K562 (cell line): ENCODE data around the gene LRRC25. TPM values are rescaled to one million over a fixed set of nuclear protein-coding genes. Genes with fewer than 3 reads are reported as not detected.

Experiments used
- HDAC2 ChIP-seq: fragments of 450-650 bp; IDR thresholded peaks from 2 replicates; pipeline ENCODE4 v1.6.1; 2016; ENCODE audit warnings: mild to moderate bottlenecking
- MCM7 ChIP-seq, 2 experiments: fragments of 450-650 bp; IDR thresholded peaks; 2 replicates each; pipeline ENCODE4 v1.6.1; 2016 to 2018
- MTA3 ChIP-seq: fragments of 450-650 bp; formaldehyde crosslinking; IDR thresholded peaks from 2 replicates; pipeline ENCODE4 v1.6.1; 2017; ENCODE audit warnings: mild to moderate bottlenecking, borderline replicate concordance
- NCOR1 ChIP-seq: fragments of 450-650 bp; IDR thresholded peaks from 2 replicates; pipeline ENCODE4 v1.6.1; 2016; ENCODE audit warnings: mild to moderate bottlenecking, moderate library complexity
- NONO ChIP-seq, 2 experiments: fragments of 200-400 bp in 1 of 2; fragments of 450-650 bp in 1 of 2; formaldehyde crosslinking in 1 of 2; IDR thresholded peaks; 2 replicates each; pipeline ENCODE4 v1.6.1; 2017; ENCODE audit warnings: low read depth in 2 of 2, mild to moderate bottlenecking in 2 of 2, moderate library complexity in 2 of 2, low read length in 1 of 2
- ZNF644 ChIP-seq: fragments of 200-800 bp; sonication (Bioruptor generic); IDR thresholded peaks from 2 replicates; pipeline ENCODE4 v1.6.1; 2016; ENCODE audit warnings: low read depth, missing genetic modification characterization, missing compliant biosample characterization
- ZNF699 ChIP-seq: fragments of 250-450 bp; sonication (Bioruptor Pico); IDR thresholded peaks from 2 replicates; pipeline ENCODE4 v1.8.0; 2021; ENCODE audit warnings: mild to moderate bottlenecking, moderate library complexity; ENCODE audit not compliant: insufficient replicate concordance
- ZNF76 ChIP-seq: fragments of 250-450 bp; sonication (Bioruptor Pico); IDR thresholded peaks from 2 replicates; pipeline ENCODE4 v1.4.0; 2020; ENCODE audit warnings: mild to moderate bottlenecking, moderate library complexity, borderline replicate concordance
- polyA plus RNA-seq, 8 experiments: library from polyadenylated mRNA; depleted of rRNA in 4 of 8; stranded (reverse) in 5 of 8; unstranded in 3 of 8; fragments of >200 nt; fragmentation: Nextera tagmentation in 2 of 8; fragmentation: Illumina TruSeq in 1 of 8; extraction: Ambion mirVana in 2 of 8; extraction: Trizol in 1 of 8; gene quantifications; 2 replicates each; pipeline versions ENCODE4 v1.2.1 to v1.2.3, GENCODE V29; 2011 to 2014; ENCODE audit warnings: inconsistent platforms in 1 of 8, missing spikeins in 1 of 8
- total RNA-seq, 7 experiments: library from RNA; depleted of rRNA in 6 of 7; stranded (reverse); fragments of >200 nt in 6 of 7; fragmentation: Illumina TruSeq in 2 of 7; extraction: Trizol in 2 of 7; gene quantifications; 2 replicates each; pipeline versions ENCODE4 v1.2.1 to v1.2.3, GENCODE V29; 2011 to 2021; ENCODE audit warnings: low replicate concordance in 1 of 7
- TF ChIP-seq, protein P1 (sequence below): fragments of 450-650 bp; IDR thresholded peaks from 2 replicates; pipeline ENCODE4 v1.6.1; 2016; ENCODE audit warnings: mild to moderate bottlenecking, moderate library complexity
- TF ChIP-seq, protein P2 (sequence below): sonication (generic); formaldehyde crosslinking; IDR thresholded peaks from 2 replicates; pipeline ENCODE4 v1.8.1; 2023; ENCODE audit warnings: missing genetic modification reagents, mild to moderate bottlenecking, borderline replicate concordance

Gene LRRC25
- total and polyA plus RNA-seq, 9 of the 15 experiments (the other 6 are each of a cell fraction or from before 2014, with no cell fraction given) = 0.07 to 0.36 (median 0.10) TPM; not detected in 3

DNA sequence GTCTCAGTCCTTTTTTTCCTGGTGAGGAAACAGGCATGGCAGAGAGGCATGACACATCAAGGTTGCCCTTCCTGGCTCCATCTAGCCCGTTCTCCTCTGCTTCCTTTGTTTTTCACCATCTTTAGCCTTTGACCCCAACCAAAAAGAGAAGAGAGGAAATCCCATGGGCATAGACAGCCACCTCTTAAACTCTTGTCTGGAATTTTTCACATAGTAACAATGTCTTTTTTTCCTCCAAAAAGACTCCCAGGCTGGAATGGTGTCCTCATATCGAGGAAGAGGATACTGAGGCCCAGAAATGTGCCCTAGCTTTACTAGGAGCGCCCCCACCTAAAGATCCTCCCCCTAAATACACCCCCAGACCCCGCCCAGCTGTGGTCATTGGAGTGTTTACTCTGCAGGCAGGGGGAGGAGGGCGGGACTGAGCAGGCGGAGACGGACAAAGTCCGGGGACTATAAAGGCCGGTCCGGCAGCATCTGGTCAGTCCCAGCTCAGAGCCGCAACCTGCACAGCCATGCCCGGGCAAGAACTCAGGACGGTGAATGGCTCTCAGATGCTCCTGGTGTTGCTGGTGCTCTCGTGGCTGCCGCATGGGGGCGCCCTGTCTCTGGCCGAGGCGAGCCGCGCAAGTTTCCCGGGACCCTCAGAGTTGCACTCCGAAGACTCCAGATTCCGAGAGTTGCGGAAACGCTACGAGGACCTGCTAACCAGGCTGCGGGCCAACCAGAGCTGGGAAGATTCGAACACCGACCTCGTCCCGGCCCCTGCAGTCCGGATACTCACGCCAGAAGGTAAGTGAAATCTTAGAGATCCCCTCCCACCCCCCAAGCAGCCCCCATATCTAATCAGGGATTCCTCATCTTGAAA lies 11.5 kb downstream of the LRRC25 start, which contains the start of gene GDF15 (continued):
- TF ChIP-seq, protein P1, sequence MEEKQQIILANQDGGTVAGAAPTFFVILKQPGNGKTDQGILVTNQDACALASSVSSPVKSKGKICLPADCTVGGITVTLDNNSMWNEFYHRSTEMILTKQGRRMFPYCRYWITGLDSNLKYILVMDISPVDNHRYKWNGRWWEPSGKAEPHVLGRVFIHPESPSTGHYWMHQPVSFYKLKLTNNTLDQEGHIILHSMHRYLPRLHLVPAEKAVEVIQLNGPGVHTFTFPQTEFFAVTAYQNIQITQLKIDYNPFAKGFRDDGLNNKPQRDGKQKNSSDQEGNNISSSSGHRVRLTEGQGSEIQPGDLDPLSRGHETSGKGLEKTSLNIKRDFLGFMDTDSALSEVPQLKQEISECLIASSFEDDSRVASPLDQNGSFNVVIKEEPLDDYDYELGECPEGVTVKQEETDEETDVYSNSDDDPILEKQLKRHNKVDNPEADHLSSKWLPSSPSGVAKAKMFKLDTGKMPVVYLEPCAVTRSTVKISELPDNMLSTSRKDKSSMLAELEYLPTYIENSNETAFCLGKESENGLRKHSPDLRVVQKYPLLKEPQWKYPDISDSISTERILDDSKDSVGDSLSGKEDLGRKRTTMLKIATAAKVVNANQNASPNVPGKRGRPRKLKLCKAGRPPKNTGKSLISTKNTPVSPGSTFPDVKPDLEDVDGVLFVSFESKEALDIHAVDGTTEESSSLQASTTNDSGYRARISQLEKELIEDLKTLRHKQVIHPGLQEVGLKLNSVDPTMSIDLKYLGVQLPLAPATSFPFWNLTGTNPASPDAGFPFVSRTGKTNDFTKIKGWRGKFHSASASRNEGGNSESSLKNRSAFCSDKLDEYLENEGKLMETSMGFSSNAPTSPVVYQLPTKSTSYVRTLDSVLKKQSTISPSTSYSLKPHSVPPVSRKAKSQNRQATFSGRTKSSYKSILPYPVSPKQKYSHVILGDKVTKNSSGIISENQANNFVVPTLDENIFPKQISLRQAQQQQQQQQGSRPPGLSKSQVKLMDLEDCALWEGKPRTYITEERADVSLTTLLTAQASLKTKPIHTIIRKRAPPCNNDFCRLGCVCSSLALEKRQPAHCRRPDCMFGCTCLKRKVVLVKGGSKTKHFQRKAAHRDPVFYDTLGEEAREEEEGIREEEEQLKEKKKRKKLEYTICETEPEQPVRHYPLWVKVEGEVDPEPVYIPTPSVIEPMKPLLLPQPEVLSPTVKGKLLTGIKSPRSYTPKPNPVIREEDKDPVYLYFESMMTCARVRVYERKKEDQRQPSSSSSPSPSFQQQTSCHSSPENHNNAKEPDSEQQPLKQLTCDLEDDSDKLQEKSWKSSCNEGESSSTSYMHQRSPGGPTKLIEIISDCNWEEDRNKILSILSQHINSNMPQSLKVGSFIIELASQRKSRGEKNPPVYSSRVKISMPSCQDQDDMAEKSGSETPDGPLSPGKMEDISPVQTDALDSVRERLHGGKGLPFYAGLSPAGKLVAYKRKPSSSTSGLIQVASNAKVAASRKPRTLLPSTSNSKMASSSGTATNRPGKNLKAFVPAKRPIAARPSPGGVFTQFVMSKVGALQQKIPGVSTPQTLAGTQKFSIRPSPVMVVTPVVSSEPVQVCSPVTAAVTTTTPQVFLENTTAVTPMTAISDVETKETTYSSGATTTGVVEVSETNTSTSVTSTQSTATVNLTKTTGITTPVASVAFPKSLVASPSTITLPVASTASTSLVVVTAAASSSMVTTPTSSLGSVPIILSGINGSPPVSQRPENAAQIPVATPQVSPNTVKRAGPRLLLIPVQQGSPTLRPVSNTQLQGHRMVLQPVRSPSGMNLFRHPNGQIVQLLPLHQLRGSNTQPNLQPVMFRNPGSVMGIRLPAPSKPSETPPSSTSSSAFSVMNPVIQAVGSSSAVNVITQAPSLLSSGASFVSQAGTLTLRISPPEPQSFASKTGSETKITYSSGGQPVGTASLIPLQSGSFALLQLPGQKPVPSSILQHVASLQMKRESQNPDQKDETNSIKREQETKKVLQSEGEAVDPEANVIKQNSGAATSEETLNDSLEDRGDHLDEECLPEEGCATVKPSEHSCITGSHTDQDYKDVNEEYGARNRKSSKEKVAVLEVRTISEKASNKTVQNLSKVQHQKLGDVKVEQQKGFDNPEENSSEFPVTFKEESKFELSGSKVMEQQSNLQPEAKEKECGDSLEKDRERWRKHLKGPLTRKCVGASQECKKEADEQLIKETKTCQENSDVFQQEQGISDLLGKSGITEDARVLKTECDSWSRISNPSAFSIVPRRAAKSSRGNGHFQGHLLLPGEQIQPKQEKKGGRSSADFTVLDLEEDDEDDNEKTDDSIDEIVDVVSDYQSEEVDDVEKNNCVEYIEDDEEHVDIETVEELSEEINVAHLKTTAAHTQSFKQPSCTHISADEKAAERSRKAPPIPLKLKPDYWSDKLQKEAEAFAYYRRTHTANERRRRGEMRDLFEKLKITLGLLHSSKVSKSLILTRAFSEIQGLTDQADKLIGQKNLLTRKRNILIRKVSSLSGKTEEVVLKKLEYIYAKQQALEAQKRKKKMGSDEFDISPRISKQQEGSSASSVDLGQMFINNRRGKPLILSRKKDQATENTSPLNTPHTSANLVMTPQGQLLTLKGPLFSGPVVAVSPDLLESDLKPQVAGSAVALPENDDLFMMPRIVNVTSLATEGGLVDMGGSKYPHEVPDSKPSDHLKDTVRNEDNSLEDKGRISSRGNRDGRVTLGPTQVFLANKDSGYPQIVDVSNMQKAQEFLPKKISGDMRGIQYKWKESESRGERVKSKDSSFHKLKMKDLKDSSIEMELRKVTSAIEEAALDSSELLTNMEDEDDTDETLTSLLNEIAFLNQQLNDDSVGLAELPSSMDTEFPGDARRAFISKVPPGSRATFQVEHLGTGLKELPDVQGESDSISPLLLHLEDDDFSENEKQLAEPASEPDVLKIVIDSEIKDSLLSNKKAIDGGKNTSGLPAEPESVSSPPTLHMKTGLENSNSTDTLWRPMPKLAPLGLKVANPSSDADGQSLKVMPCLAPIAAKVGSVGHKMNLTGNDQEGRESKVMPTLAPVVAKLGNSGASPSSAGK = peak; percentile 25; the same call in 1 of the 2 replicates
- no peak for TF ChIP-seq MCM7 (IDR thresholded peaks at IDR 0.05)
- no peak for TF ChIP-seq ZNF699 (CRISPR knock-in tag)
- TF ChIP-seq NONO (IDR thresholded peaks at IDR 0.05; ENCODE audit: low read depth in 2 of 2, low read length in 1 of 2) = peak; percentile 91 to 98
- TF ChIP-seq ZNF644 (tag) = no peak
- TF ChIP-seq NCOR1 = peak; percentile 80
- TF ChIP-seq MTA3 = peak; percentile 98
- no peak; the same call in 1 of the 2 replicates for TF ChIP-seq HDAC2
- TF ChIP-seq, protein P2, sequence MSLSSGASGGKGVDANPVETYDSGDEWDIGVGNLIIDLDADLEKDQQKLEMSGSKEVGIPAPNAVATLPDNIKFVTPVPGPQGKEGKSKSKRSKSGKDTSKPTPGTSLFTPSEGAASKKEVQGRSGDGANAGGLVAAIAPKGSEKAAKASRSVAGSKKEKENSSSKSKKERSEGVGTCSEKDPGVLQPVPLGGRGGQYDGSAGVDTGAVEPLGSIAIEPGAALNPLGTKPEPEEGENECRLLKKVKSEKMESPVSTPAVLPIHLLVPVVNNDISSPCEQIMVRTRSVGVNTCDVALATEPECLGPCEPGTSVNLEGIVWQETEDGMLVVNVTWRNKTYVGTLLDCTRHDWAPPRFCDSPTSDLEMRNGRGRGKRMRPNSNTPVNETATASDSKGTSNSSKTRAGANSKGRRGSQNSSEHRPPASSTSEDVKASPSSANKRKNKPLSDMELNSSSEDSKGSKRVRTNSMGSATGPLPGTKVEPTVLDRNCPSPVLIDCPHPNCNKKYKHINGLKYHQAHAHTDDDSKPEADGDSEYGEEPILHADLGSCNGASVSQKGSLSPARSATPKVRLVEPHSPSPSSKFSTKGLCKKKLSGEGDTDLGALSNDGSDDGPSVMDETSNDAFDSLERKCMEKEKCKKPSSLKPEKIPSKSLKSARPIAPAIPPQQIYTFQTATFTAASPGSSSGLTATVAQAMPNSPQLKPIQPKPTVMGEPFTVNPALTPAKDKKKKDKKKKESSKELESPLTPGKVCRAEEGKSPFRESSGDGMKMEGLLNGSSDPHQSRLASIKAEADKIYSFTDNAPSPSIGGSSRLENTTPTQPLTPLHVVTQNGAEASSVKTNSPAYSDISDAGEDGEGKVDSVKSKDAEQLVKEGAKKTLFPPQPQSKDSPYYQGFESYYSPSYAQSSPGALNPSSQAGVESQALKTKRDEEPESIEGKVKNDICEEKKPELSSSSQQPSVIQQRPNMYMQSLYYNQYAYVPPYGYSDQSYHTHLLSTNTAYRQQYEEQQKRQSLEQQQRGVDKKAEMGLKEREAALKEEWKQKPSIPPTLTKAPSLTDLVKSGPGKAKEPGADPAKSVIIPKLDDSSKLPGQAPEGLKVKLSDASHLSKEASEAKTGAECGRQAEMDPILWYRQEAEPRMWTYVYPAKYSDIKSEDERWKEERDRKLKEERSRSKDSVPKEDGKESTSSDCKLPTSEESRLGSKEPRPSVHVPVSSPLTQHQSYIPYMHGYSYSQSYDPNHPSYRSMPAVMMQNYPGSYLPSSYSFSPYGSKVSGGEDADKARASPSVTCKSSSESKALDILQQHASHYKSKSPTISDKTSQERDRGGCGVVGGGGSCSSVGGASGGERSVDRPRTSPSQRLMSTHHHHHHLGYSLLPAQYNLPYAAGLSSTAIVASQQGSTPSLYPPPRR (CRISPR knock-in tag) = peak; percentile 86; the same call in 1 of the 2 replicates
- TF ChIP-seq ZNF76 = no peak
